Pancreas (tissue), 10 donors: Measurements from ENCODE around the gene NCF4. TPM values are rescaled to one million over a fixed set of nuclear protein-coding genes. Genes with fewer than 3 reads are reported as not detected.
A peak's percentile ranks its signal among the peaks of the same experiment; 100 is the strongest.

Experiments used
- ATAC-seq, 4 donors: fragments of 200-7000 bp; cut with Tn5 transposase; one replicate each; pipeline versions ENCODE4 v1.8.0 to v1.9.1; 2020; ENCODE audit warnings: mild to moderate bottlenecking in 4 of 4, moderate library complexity in 4 of 4
- DNase-seq, 6 donors: peaks; one replicate each; pipeline ENCODE4 v3.0.0-alpha.2; 2020
- FAIRE-seq: peaks from 2 replicates; lab custom pipeline; 2012; peaks lifted over from hg19 to GRCh38; lab: Jason Lieb, UNC
- H3K27ac ChIP-seq, 4 donors: fragments of 200-600 bp; sonication (generic); 1 replicate in 3 of 4; 2 replicates in 1 of 4; pipeline versions ENCODE4 v1.5.0 to v1.8.0; 2020
- H3K27me3 ChIP-seq, 4 donors: fragments of 200-600 bp; one replicate each; pipeline ENCODE4 v1.8.0; 2021
- H3K36me3 ChIP-seq, 3 donors: fragments of 200-600 bp; sonication (generic) in 1 of 3; one replicate each; pipeline versions ENCODE4 v1.5.0 to v1.8.0; 2020 to 2021
- H3K4me1 ChIP-seq, 3 donors: fragments of 200-600 bp; one replicate each; pipeline ENCODE4 v1.8.0; 2021
- H3K4me3 ChIP-seq, 4 donors: fragments of 200-600 bp; sonication (generic) in 2 of 4; one replicate each; pipeline versions ENCODE4 v1.5.0 to v1.8.0; 2020 to 2021
- H3K9me3 ChIP-seq, 4 donors: fragments of 200-600 bp; one replicate each; pipeline ENCODE4 v1.8.0; 2021
- CTCF ChIP-seq, 4 donors: fragments of 200-600 bp; sonication (generic) in 3 of 4; IDR thresholded peaks; one replicate each; pipeline versions ENCODE4 v1.5.0 to v1.8.0; 2021; ENCODE audit warnings: antibody characterized with exemption in 4 of 4
- WGBS, 2 donors: extraction: QIAGEN DNeasy Blood & Tissue Kit; methylation state at CpG; one replicate each; pipeline ENCODE4 v1.1.7; 2013; 5-methylcytosine and 5-hydroxymethylcytosine counted together
- intact Hi-C, 3 donors: fragments of 100-400 bp; cut with DNase I; formaldehyde crosslinking; loops; one replicate each; pipeline versions ENCODE4 v1.11.1 to v1.14.2; 2022
- polyA plus RNA-seq, 2 donors: library from polyadenylated mRNA; stranded (reverse); fragments of 200-250 nt; gene quantifications; one replicate each; pipeline ENCODE4 v1.2.3, GENCODE V29; 2013
- total RNA-seq, 6 donors: library from RNA; stranded (reverse); fragmentation: NEBNext Ultra II Directional in 4 of 6; extraction: Animal tissue kit (Norgen Biotek cat#: 25700) in 4 of 6; gene quantifications; one replicate each; pipeline versions ENCODE4 v1.2.1 to v1.2.4, GENCODE V29; 2021 to 2023
- donor health status: healthy with polysubstance abuse.
- donor health status: DM: no; HTN: no; CAD: no; lungs with moderate emphysema.
- donor health status: DM: no; HTN: no; CAD: no.
- donor health status: control.
- donor health status: control.
- donor health status: Bipolar disorder and iron deficiency.
- donor health status: DM: yes; HTN: yes; CAD: no.
- donor health status: DM: no; HTN: no; CAD: no.
- donor health status: DM: no; HTN: no; CAD: no.
- donor health status: DM: yes; HTN: yes; CAD: no.

NCF4 gene
- total and polyA plus RNA-seq, 8 donors = 0.32 to 7.1 (median 3.2) TPM

- H3K27ac ChIP-seq = no peak overlapping the region
- no peaks in the 10 kb centered on the region for H3K27me3 ChIP-seq
- ATAC-seq = no peak
- no peak for FAIRE-seq
- intact Hi-C loops = no loop called here
- H3K4me3 ChIP-seq = no peak overlapping the region
- H3K9me3 ChIP-seq = no peaks in the 10 kb centered on the region
- DNase-seq = no peak
- H3K36me3 ChIP-seq = no peaks in the 10 kb centered on the region
- WGBS, 2 donors = 45 to 54% methylated on average over 5 of the region's 5 CpGs
- no peaks in the 10 kb centered on the region for H3K4me1 ChIP-seq
- TF ChIP-seq CTCF (IDR thresholded peaks at IDR 0.05) = no peak
Measured at GRCh38 chr22:36884349-36885158, 23.7 kb downstream of the NCF4 start.

GRCh38 chr22:36885474-36885873 is 24.7 kb downstream of the NCF4 start:
- Histone ChIP-seq H3K4me3 (no peak overlapping the region), H3K36me3 (no peaks in the 10 kb centered on the region), H3K4me1 (no peaks in the 10 kb centered on the region), H3K27ac (no peak overlapping the region), H3K9me3 (no peaks in the 10 kb centered on the region), H3K27me3 (no peaks in the 10 kb centered on the region)
- no peak for DNase-seq
- intact Hi-C loops = no loop called here
- ATAC-seq = peak in 1 of 4 donors; percentile 30
- no peak for TF ChIP-seq CTCF (IDR thresholded peaks at IDR 0.05)
- 60% methylated on average over 7 of the region's 7 CpGs for WGBS, 2 donors
- FAIRE-seq = no peak

- 75 to 84% methylated on average over 4 of the region's 4 CpGs for WGBS, 2 donors
- Histone ChIP-seq H3K36me3 (no peaks in the 10 kb centered on the region), H3K4me3 (no peak overlapping the region), H3K9me3 (no peaks in the 10 kb centered on the region), H3K27me3 (no peaks in the 10 kb centered on the region), H3K4me1 (no peaks in the 10 kb centered on the region), H3K27ac (no peak overlapping the region)
- ATAC-seq (no peak), FAIRE-seq (no peak), DNase-seq (no peak)
- no peak for TF ChIP-seq CTCF (IDR thresholded peaks at IDR 0.05)
- intact Hi-C loops = no loop called here
Measured at GRCh38 chr22:36886016-36886415, 25.2 kb downstream of the NCF4 start.

GRCh38 chr22:36887162-36887561 is 26.4 kb downstream of the NCF4 start:
- FAIRE-seq (no peak), ATAC-seq (no peak), DNase-seq (no peak)
- Histone ChIP-seq H3K27ac (no peak overlapping the region), H3K4me3 (no peak overlapping the region), H3K36me3 (no peaks in the 10 kb centered on the region), H3K9me3 (no peaks in the 10 kb centered on the region), H3K27me3 (no peaks in the 10 kb centered on the region), H3K4me1 (no peaks in the 10 kb centered on the region)
- 71 to 82% methylated on average over 4 of the region's 4 CpGs for WGBS, 2 donors
- intact Hi-C loops = no loop called here
- no peak for TF ChIP-seq CTCF (IDR thresholded peaks at IDR 0.05)

- no peaks in the 10 kb centered on the region for H3K4me1 ChIP-seq
- H3K27me3 ChIP-seq = no peaks in the 10 kb centered on the region
- no peak for DNase-seq
- no peaks in the 10 kb centered on the region for H3K36me3 ChIP-seq
- FAIRE-seq = no peak
- no peak overlapping the region for H3K27ac ChIP-seq
- TF ChIP-seq CTCF (IDR thresholded peaks at IDR 0.05) = no peak
- H3K9me3 ChIP-seq = no peaks in the 10 kb centered on the region
- whole genome bisulfite sequencing, 2 donors = 46 to 58% methylated on average over 1 of the region's 1 CpG
- intact Hi-C loops = no loop called here
- ATAC-seq = peak in 1 of 4 donors; percentile 18
- no peak overlapping the region for H3K4me3 ChIP-seq
Measured at GRCh38 chr22:36891646-36892045, 30.8 kb downstream of the NCF4 start.
